ENCODE results near the gene KCNQ1. TPM values are rescaled to one million over a fixed set of nuclear protein-coding genes. Genes with fewer than 3 reads are reported as not detected.

The KCNQ1 gene
- total and polyA plus RNA-seq, 2 of the 13 experiments (the other 11 are each of a cell fraction or from before 2014, with no cell fraction given): 0.02 to 0.08 TPM

- Histone ChIP-seq H3K36me3 (replicated peaks in 1 of 2; ENCODE audit: control insufficient read depth in 1 of 2, insufficient read depth in 2 of 2, low read length in 2 of 2) (no peaks in the 10 kb centered on the region), H2AFZ (ENCODE audit: low read length) (no peak overlapping the region), H3K9ac (ENCODE audit: insufficient read depth, low read depth, low read length) (no peak overlapping the region), H3K79me2 (ENCODE audit: insufficient read depth, low read length) (no peaks in the 10 kb centered on the region), H3K4me3 (replicated peaks in 1 of 3; ENCODE audit: insufficient read depth in 1 of 3, low read depth in 2 of 3, low read length in 3 of 3) (no peak overlapping the region), H3K27me3 (ENCODE audit: control insufficient read depth in 1 of 2, insufficient read depth in 2 of 2, low read length in 2 of 2) (peaks cover 11 to 47% of the 10 kb centered on the region in 2 experiments), H3K4me2 (ENCODE audit: low read depth, low read length) (peak overlapping the region; percentile 32; the same call in 1 of the 2 replicates), H3K27ac (ENCODE audit: extremely low read length, insufficient read depth, low read length) (no peak overlapping the region), H3K9me3 (ENCODE audit: low read length) (peaks cover 8% of the 10 kb centered on the region; the same call in 1 of the 2 replicates), H3K4me1 (ENCODE audit: insufficient read depth, low read length) (peaks cover 41% of the 10 kb centered on the region), H4K20me1 (ENCODE audit: insufficient read depth, low read length) (no peaks in the 10 kb centered on the region)
- ChIA-PET POLR2A (no interaction called here), CTCF (ENCODE audit: low intra/inter-chr PET ratio, low total read pairs) (no interaction called here)
- FAIRE-seq (no peak), DNase-seq (ENCODE audit: low spot score) (no peak), ATAC-seq (no peak)
- no TSS peak for BruUV-seq (replicated peaks)
- in situ Hi-C loops (cut with HindIII; ENCODE audit: extremely low pct_ligation_motif_present, low pct_unique_long_range_greater_than_20kb) (no loop called here), intact Hi-C loops (cut with micrococcal nuclease; ENCODE audit: unreplicated experiment) (no loop called here)
- 79% methylated on average over 13 of the region's 28 CpGs for WGBS (ENCODE audit: low lambda C conversion rate)
- TF ChIP-seq ZNF691 (CRISPR knock-in tag; IDR thresholded peaks at IDR 0.05; ENCODE audit: borderline replicate concordance, low read depth): no peak
- TF ChIP-seq HDAC2 (CRISPR knock-in tag; IDR thresholded peaks at IDR 0.05): no peak
- TF ChIP-seq GLI4 (CRISPR knock-in tag; IDR thresholded peaks at IDR 0.05; ENCODE audit: borderline replicate concordance): no peak
- TF ChIP-seq ZNF713 (CRISPR knock-in tag; IDR thresholded peaks at IDR 0.05): no peak
- no peak for TF ChIP-seq MEIS1 (CRISPR knock-in tag; IDR thresholded peaks at IDR 0.05; ENCODE audit: borderline replicate concordance)
- TF ChIP-seq HOXA3 (CRISPR knock-in tag; IDR thresholded peaks at IDR 0.05): no peak
- TF ChIP-seq ZNF687 (CRISPR knock-in tag; IDR thresholded peaks at IDR 0.05): 0 out of 2 replicates have a peak, but pooled peaks have one; percentile 29
- no peak for TF ChIP-seq KDM2A (CRISPR knock-in tag; IDR thresholded peaks at IDR 0.05; ENCODE audit: borderline replicate concordance, low read depth)
These were observed 114.9 kb downstream of the KCNQ1 start for GRCh38 chr11:2559527-2560311.

Data from HepG2 (cell line).